Measurements from ENCODE around the gene MMADHC. TPM values are rescaled to one million over a fixed set of nuclear protein-coding genes. Genes with fewer than 3 reads are reported as not detected.
A peak's percentile ranks its signal among the peaks of the same experiment; 100 is the strongest.

The MMADHC gene
- total and polyA plus RNA-seq, 9 of the 15 experiments (the other 6 are each of a cell fraction or from before 2014, with no cell fraction given), result 187 to 850 (median 271) TPM

DNA sequence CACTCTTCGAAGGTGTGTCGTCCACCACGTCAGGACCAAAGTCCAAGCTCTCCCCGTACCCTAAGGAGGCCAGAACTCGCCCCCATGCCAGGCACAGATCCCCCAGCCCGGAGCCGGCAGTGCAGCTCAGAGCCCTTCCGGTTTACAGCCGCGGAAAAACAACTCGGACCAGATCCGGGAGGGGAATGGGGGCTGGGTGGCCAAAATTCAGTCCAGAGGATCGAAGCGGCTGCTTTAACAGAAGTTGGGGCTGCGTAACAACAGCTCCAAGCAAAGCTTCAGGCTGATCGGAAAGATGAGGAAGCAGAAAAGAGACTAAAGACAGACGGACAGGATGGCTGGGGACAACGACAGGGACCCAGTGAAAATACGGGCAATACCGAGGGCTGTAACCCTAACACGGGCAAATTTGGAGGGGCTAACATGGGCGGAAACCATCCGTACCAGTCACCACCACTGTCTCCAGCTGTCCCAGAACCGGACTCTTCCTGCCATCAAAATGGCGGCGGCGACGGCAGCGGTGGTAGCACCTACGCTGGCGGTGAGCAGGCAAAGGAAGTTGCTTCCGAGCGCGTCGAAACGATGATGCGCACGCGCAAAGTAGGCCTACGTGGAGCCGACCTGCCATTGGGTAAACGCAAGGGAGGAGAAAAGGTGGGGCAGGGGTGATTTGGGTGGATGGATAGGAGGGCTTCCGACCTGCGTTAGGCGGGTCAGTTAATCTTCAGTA lies at the start of gene MMADHC (continued):
- TF ChIP-seq NCOA6 (IDR thresholded peaks at IDR 0.05), result no peak
- TF ChIP-seq, protein P1, sequence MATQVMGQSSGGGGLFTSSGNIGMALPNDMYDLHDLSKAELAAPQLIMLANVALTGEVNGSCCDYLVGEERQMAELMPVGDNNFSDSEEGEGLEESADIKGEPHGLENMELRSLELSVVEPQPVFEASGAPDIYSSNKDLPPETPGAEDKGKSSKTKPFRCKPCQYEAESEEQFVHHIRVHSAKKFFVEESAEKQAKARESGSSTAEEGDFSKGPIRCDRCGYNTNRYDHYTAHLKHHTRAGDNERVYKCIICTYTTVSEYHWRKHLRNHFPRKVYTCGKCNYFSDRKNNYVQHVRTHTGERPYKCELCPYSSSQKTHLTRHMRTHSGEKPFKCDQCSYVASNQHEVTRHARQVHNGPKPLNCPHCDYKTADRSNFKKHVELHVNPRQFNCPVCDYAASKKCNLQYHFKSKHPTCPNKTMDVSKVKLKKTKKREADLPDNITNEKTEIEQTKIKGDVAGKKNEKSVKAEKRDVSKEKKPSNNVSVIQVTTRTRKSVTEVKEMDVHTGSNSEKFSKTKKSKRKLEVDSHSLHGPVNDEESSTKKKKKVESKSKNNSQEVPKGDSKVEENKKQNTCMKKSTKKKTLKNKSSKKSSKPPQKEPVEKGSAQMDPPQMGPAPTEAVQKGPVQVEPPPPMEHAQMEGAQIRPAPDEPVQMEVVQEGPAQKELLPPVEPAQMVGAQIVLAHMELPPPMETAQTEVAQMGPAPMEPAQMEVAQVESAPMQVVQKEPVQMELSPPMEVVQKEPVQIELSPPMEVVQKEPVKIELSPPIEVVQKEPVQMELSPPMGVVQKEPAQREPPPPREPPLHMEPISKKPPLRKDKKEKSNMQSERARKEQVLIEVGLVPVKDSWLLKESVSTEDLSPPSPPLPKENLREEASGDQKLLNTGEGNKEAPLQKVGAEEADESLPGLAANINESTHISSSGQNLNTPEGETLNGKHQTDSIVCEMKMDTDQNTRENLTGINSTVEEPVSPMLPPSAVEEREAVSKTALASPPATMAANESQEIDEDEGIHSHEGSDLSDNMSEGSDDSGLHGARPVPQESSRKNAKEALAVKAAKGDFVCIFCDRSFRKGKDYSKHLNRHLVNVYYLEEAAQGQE (IDR thresholded peaks at IDR 0.05; ENCODE audit: borderline replicate concordance), result peak; percentile 95
- TF ChIP-seq, protein P1 (CRISPR knock-in tag; IDR thresholded peaks at IDR 0.05; ENCODE audit: low read depth), result peak; percentile 23; the same call in 1 of the 2 replicates
- TF ChIP-seq, protein P2, sequence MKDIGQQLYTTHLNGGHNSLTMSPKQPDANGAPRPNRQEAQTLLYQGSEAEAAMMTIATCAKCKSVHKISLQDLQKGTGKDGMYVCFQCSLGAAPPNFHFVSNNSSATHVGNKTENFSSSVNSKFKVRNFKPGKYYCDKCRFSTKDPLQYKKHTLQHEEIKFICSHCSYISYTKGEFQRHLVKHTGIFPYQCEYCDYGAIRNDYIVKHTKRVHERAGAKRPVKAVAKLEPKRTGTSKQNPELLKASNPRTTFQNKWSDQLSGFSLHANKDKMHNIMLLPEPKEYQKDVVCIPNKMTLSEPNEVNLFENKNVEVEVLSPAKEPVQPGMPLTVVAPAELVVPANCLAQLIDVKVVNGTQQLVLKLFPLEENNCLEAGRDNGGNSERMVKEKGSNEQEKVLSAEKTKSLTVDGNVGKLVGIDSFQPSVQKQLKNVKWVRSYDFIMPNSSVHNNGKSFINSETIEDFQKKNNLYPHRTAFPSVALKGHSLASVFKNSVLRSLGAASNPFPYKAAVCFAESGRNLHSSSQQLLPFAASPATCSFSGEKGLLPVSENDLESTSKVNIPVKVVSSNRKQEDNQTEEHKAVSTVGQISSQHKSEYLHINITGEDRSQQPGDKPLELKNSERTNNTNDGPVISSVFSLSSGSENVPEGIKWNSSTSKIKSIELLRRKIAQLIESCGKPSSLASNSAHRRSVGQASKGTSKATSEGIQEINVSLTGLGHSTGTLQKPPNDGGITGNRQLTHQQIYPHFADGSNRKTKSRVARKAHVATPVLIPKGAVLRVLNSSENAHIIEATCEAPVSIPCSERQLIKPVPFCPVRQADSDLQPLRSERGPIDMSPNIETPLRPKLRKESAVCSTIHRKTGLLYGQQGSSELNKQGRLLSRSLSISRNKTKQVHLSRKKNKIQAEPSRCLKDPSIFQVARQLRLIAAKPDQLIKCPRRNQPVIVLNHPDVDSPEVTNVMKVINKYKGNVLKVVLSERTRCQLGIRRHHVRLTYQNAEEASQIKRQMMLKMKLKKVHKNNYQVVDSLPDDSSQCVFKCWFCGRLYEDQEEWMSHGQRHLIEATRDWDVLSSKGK (CRISPR knock-in tag; IDR thresholded peaks at IDR 0.05), result no peak
- peak; percentile 57; the same call in 1 of the 2 replicates for TF ChIP-seq TEAD4 (IDR thresholded peaks at IDR 0.05; ENCODE audit: low read length)
- TF ChIP-seq TEAD4 (CRISPR knock-in tag; IDR thresholded peaks at IDR 0.05; ENCODE audit: borderline replicate concordance), result no peak
- TF ChIP-seq ARNT (IDR thresholded peaks at IDR 0.05), result peak; percentile 24 to 35; a peak in 1 of 4 replicates
- TF ChIP-seq POLR2G (IDR thresholded peaks at IDR 0.05; ENCODE audit: low read depth, low read length), result peak; percentile 97
- peak; percentile 62 for TF ChIP-seq LCOR (CRISPR knock-in tag; IDR thresholded peaks at IDR 0.05)
- TF ChIP-seq, protein P3, sequence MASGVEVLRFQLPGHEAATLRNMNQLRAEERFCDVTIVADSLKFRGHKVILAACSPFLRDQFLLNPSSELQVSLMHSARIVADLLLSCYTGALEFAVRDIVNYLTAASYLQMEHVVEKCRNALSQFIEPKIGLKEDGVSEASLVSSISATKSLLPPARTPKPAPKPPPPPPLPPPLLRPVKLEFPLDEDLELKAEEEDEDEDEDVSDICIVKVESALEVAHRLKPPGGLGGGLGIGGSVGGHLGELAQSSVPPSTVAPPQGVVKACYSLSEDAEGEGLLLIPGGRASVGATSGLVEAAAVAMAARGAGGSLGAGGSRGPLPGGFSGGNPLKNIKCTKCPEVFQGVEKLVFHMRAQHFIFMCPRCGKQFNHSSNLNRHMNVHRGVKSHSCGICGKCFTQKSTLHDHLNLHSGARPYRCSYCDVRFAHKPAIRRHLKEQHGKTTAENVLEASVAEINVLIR (CRISPR knock-in tag; IDR thresholded peaks at IDR 0.05), result peak; percentile 52; the same call in 1 of the 2 replicates
- TF ChIP-seq, protein P4, sequence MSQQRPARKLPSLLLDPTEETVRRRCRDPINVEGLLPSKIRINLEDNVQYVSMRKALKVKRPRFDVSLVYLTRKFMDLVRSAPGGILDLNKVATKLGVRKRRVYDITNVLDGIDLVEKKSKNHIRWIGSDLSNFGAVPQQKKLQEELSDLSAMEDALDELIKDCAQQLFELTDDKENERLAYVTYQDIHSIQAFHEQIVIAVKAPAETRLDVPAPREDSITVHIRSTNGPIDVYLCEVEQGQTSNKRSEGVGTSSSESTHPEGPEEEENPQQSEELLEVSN (IDR thresholded peaks at IDR 0.05; ENCODE audit: borderline replicate concordance in 1 of 2, extremely low read depth in 1 of 2, insufficient read depth in 1 of 2, insufficient read length in 1 of 2, low read depth in 1 of 2, low read length in 1 of 2, poor library complexity in 1 of 2, severe bottlenecking in 1 of 2), result peak; percentile 46 to 65
- peak; percentile 68 for TF ChIP-seq EGR1 (conservative IDR thresholded peaks at IDR 0.05)
- 0 out of 2 replicates have a peak, but pooled peaks have one; percentile 76 for TF ChIP-seq RHOXF2B (CRISPR knock-in tag; conservative IDR thresholded peaks at IDR 0.05)

Data from K562 (cell line).